WI38 (cell line): ENCODE results near the gene COQ8A.

Experiments used
- H3K4me3 ChIP-seq: 2 replicates; pipeline ENCODE4 v1.5.1; 2011; ENCODE audit warnings: low read depth, mild to moderate bottlenecking, control low read depth, low read length
- CTCF ChIP-seq: IDR thresholded peaks from 2 replicates; pipeline ENCODE4 v1.5.1; 2012; ENCODE audit warnings: low read depth, mild to moderate bottlenecking, control low read depth, low read length

COQ8A gene

GRCh38 chr1:226973371-226973897 is 33.3 kb downstream of the COQ8A start:
- H3K4me3 ChIP-seq, result no peak overlapping the region
- no peak for TF ChIP-seq CTCF

- no peak for TF ChIP-seq CTCF
- no peak overlapping the region for H3K4me3 ChIP-seq
Measured at GRCh38 chr1:226973898-226974543, 33.9 kb downstream of the COQ8A start.

GRCh38 chr1:226974544-226975258 is 34.6 kb downstream of the COQ8A start:
- TF ChIP-seq CTCF, result no peak
- H3K4me3 ChIP-seq, result no peak overlapping the region

GRCh38 chr1:226975259-226976250 is 35.5 kb downstream of the COQ8A start:
- no peak overlapping the region for H3K4me3 ChIP-seq
- TF ChIP-seq CTCF, result no peak

GRCh38 chr1:226976276-226976977 is 36.3 kb downstream of the COQ8A start:
- no peak overlapping the region for H3K4me3 ChIP-seq
- TF ChIP-seq CTCF, result no peak

- TF ChIP-seq CTCF, result no peak
- H3K4me3 ChIP-seq, result no peak overlapping the region
Measured at GRCh38 chr1:226976978-226977642, 37.0 kb downstream of the COQ8A start.
